HepG2 (cell line): ENCODE data around the gene TNFRSF6B. TPM values are rescaled to one million over a fixed set of nuclear protein-coding genes. Genes with fewer than 3 reads are reported as not detected.

Source experiments
- FLYWCH1 ChIP-seq: sonication (generic); formaldehyde crosslinking; IDR thresholded peaks from 2 replicates; pipeline ENCODE4 v1.8.1; 2023; ENCODE audit warnings: mild to moderate bottlenecking, missing genetic modification reagents
- FOXO4 ChIP-seq: sonication (generic); formaldehyde crosslinking; conservative IDR thresholded peaks from 2 replicates; pipeline ENCODE4 v1.8.1; 2023; ENCODE audit warnings: missing genetic modification reagents
- GABPA ChIP-seq, 2 experiments: IDR thresholded peaks; 2 replicates each; pipeline ENCODE4 v1.6.1; 2011 to 2016; ENCODE audit warnings: low read depth in 2 of 2, low read length in 1 of 2, missing biosample characterization in 1 of 2, missing genetic modification characterization in 1 of 2
- IKZF4 ChIP-seq: sonication (generic); formaldehyde crosslinking; IDR thresholded peaks from 2 replicates; pipeline ENCODE4 v1.5.1; 2020; ENCODE audit warnings: borderline replicate concordance, mild to moderate bottlenecking, low read depth, missing genetic modification reagents; ENCODE audit errors: not compliant biosample characterization
- JUND ChIP-seq: sonication (generic); formaldehyde crosslinking; IDR thresholded peaks from 2 replicates; pipeline ENCODE4 v1.8.0; 2022; ENCODE audit warnings: mild to moderate bottlenecking, missing genetic modification reagents
- MAFF ChIP-seq: IDR thresholded peaks from 2 replicates; pipeline ENCODE4 v1.6.1; 2011; ENCODE audit warnings: low read depth, low read length, improper control_type of control experiment
- MED13 ChIP-seq: sonication (generic); formaldehyde crosslinking; IDR thresholded peaks from 2 replicates; pipeline ENCODE4 v1.5.0; 2020; ENCODE audit warnings: missing genetic modification reagents
- PAX8 ChIP-seq: sonication (generic); formaldehyde crosslinking; IDR thresholded peaks from 2 replicates; pipeline ENCODE4 v1.8.0; 2022; ENCODE audit warnings: mild to moderate bottlenecking, missing genetic modification reagents, borderline replicate concordance
- RNF219 ChIP-seq: sonication (generic); formaldehyde crosslinking; IDR thresholded peaks from 2 replicates; pipeline ENCODE4 v1.5.0; 2020; ENCODE audit warnings: mild to moderate bottlenecking, missing genetic modification reagents
- SPEN ChIP-seq: sonication (generic); formaldehyde crosslinking; IDR thresholded peaks from 2 replicates; pipeline ENCODE4 v1.5.1; 2020; ENCODE audit warnings: low read depth, mild to moderate bottlenecking, missing genetic modification reagents
- SRSF1 ChIP-seq: fragments of 200-400 bp; formaldehyde crosslinking; optimal IDR thresholded peaks from 2 replicates; pipeline ENCODE3; 2017; ENCODE audit warnings: mild to moderate bottlenecking, low read depth, low read length, moderate library complexity
- TCF12 ChIP-seq, 2 experiments: fragments of 450-650 bp in 1 of 2; sonication (generic) in 1 of 2; formaldehyde crosslinking in 1 of 2; IDR thresholded peaks; 2 replicates each; pipeline versions ENCODE4 v1.6.1 to v1.8.0; 2017 to 2022; ENCODE audit warnings: antibody characterized with exemption in 1 of 2, mild to moderate bottlenecking in 1 of 2, missing genetic modification reagents in 1 of 2, moderate library complexity in 1 of 2
- ZNF101 ChIP-seq: sonication (generic); formaldehyde crosslinking; IDR thresholded peaks from 2 replicates; pipeline ENCODE4 v1.4.0; 2020; ENCODE audit warnings: mild to moderate bottlenecking, low read depth, missing genetic modification reagents, borderline replicate concordance
- ZNF224 ChIP-seq: sonication (generic); formaldehyde crosslinking; IDR thresholded peaks from 2 replicates; pipeline ENCODE4 v1.5.0; 2020; ENCODE audit warnings: mild to moderate bottlenecking, missing genetic modification reagents
- ZNF225 ChIP-seq: sonication (generic); formaldehyde crosslinking; IDR thresholded peaks from 2 replicates; pipeline ENCODE4 v1.4.0; 2020; ENCODE audit warnings: mild to moderate bottlenecking, missing genetic modification reagents
- polyA plus RNA-seq, 8 experiments: library from polyadenylated mRNA; depleted of rRNA in 3 of 8; stranded (reverse) in 7 of 8; unstranded in 1 of 8; fragments of >200 nt; fragmentation: Illumina TruSeq in 4 of 8; extraction: Trizol in 4 of 8; gene quantifications; 2 replicates each; pipeline versions ENCODE4 v1.2.1 to v1.2.3, GENCODE V29; 2011 to 2016; ENCODE audit warnings: low read depth in 4 of 8, missing spikeins in 1 of 8, mixed read lengths in 1 of 8; ENCODE audit not compliant: insufficient read depth in 1 of 8
- total RNA-seq, 5 experiments: library from RNA; depleted of rRNA; stranded (reverse); fragments of >200 nt; fragmentation: Illumina TruSeq; extraction: Trizol; gene quantifications; 2 replicates each; pipeline ENCODE4 v1.2.3, GENCODE V29; 2016; ENCODE audit warnings: low read depth in 1 of 5
- TF ChIP-seq, protein P1 (sequence below): sonication (generic); formaldehyde crosslinking; IDR thresholded peaks from 2 replicates; pipeline ENCODE4 v1.5.1; 2020; ENCODE audit warnings: missing genetic modification reagents, mild to moderate bottlenecking, borderline replicate concordance
- TF ChIP-seq, protein P2 (sequence below): sonication (generic); formaldehyde crosslinking; IDR thresholded peaks from 2 replicates; pipeline ENCODE4 v1.5.0; 2020; ENCODE audit warnings: mild to moderate bottlenecking, missing genetic modification reagents
- TF ChIP-seq, protein P3 (sequence below): sonication (generic); formaldehyde crosslinking; IDR thresholded peaks from 2 replicates; pipeline ENCODE4 v1.8.0; 2022; ENCODE audit warnings: mild to moderate bottlenecking, missing genetic modification reagents, moderate library complexity

The TNFRSF6B gene
- total and polyA plus RNA-seq, 2 of the 13 experiments (the other 11 are each of a cell fraction or from before 2014, with no cell fraction given) = 0.24 TPM; not detected in 1

GRCh38 chr20:63737945-63738686 is 41.7 kb downstream of the TNFRSF6B start (continued):
- TF ChIP-seq RNF219 (no peak), FLYWCH1 (CRISPR knock-in tag) (no peak), ZNF101 (CRISPR knock-in tag) (0 out of 2 replicates have a peak, but pooled peaks have one; percentile 97), SRSF1 (peak; percentile 86), SPEN (peak; percentile 76), ZNF224 (peak; percentile 80; the same call in 1 of the 2 replicates), ZNF225 (CRISPR knock-in tag) (peak; percentile 88; the same call in 1 of the 2 replicates), FOXO4 (CRISPR knock-in tag) (no peak), IKZF4 (peak; percentile 96), GABPA (IDR thresholded peaks at IDR 0.05; ENCODE audit: low read depth, low read length) (no peak), GABPA (CRISPR knock-in tag; IDR thresholded peaks at IDR 0.05; ENCODE audit: low read depth) (peak; percentile 46; the same call in 1 of the 2 replicates), MAFF (no peak), JUND (CRISPR knock-in tag) (peak; percentile 45; the same call in 1 of the 2 replicates), MED13 (CRISPR knock-in tag) (peak; percentile 98), PAX8 (CRISPR knock-in tag) (peak; percentile 98; the same call in 1 of the 2 replicates), TCF12 (IDR thresholded peaks at IDR 0.05) (no peak), TCF12 (CRISPR knock-in tag; IDR thresholded peaks at IDR 0.05) (peak; percentile 80; the same call in 1 of the 2 replicates)
- TF ChIP-seq, protein P1, sequence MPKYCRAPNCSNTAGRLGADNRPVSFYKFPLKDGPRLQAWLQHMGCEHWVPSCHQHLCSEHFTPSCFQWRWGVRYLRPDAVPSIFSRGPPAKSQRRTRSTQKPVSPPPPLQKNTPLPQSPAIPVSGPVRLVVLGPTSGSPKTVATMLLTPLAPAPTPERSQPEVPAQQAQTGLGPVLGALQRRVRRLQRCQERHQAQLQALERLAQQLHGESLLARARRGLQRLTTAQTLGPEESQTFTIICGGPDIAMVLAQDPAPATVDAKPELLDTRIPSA (CRISPR knock-in tag) = 0 out of 2 replicates have a peak, but pooled peaks have one; percentile 47
- TF ChIP-seq, protein P2, sequence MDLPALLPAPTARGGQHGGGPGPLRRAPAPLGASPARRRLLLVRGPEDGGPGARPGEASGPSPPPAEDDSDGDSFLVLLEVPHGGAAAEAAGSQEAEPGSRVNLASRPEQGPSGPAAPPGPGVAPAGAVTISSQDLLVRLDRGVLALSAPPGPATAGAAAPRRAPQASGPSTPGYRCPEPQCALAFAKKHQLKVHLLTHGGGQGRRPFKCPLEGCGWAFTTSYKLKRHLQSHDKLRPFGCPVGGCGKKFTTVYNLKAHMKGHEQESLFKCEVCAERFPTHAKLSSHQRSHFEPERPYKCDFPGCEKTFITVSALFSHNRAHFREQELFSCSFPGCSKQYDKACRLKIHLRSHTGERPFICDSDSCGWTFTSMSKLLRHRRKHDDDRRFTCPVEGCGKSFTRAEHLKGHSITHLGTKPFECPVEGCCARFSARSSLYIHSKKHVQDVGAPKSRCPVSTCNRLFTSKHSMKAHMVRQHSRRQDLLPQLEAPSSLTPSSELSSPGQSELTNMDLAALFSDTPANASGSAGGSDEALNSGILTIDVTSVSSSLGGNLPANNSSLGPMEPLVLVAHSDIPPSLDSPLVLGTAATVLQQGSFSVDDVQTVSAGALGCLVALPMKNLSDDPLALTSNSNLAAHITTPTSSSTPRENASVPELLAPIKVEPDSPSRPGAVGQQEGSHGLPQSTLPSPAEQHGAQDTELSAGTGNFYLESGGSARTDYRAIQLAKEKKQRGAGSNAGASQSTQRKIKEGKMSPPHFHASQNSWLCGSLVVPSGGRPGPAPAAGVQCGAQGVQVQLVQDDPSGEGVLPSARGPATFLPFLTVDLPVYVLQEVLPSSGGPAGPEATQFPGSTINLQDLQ (CRISPR knock-in tag) = no peak
- TF ChIP-seq, protein P3, sequence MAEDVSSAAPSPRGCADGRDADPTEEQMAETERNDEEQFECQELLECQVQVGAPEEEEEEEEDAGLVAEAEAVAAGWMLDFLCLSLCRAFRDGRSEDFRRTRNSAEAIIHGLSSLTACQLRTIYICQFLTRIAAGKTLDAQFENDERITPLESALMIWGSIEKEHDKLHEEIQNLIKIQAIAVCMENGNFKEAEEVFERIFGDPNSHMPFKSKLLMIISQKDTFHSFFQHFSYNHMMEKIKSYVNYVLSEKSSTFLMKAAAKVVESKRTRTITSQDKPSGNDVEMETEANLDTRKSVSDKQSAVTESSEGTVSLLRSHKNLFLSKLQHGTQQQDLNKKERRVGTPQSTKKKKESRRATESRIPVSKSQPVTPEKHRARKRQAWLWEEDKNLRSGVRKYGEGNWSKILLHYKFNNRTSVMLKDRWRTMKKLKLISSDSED (CRISPR knock-in tag) = no peak
